HG03469 (cell line): ENCODE measurements around the gene THEMIS.

Experiments used
- ATAC-seq: cut with Tn5 transposase; IDR thresholded peaks from one replicate; pipeline ENCODE4 v1.9.1; 2021; ENCODE audit warnings: mild to moderate bottlenecking, moderate library complexity, moderate number of reproducible peaks; ENCODE audit not compliant: unreplicated experiment

THEMIS gene

DNA sequence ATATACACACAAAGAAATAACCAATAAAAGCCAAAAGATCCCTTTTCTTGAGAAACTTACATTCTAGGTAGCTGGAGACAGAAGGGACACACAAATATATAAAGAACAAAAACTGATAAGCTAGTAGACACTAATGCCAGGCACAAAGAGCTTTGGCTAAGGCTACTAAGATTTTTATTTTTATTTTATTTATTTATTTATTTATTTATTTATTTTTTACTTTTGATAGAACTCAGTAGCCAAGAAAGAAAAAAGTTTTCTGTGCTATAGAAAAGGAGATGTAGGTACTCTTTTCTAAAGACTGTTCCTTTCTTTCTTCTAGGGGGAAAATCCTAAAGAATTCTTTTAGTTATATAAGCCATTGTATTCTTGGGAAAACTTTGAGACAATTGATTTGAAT lies 34.1 kb downstream of the THEMIS start:
- ATAC-seq, result no peak

- no peak for ATAC-seq
Observed at GRCh38 chr6:127865108-127865507, 35.8 kb downstream of the THEMIS start.

DNA sequence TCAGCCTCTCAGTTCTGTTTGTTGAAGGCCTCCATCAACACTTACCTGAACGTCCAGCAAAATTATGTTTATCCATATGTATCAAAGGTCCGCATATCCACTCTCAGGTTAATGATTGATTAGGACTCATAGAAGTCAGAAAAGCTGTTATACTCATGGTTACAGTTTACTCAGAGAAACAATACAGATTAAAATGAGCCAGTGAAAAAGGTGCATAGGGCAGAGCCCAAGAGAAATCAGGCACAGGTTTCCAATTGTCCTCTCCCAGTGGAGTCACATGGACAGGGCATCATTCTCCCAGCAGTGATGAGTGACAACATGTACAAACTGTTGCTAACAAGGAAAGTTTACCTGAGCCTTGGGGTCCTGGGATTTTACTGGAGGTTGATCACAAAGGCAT lies 36.2 kb downstream of the THEMIS start:
- ATAC-seq, result no peak

GRCh38 chr6:127860723-127861122 lies 40.1 kb downstream of the THEMIS start:
- ATAC-seq, result no peak

- ATAC-seq, result no peak
Observed at GRCh38 chr6:127859956-127860355, 40.9 kb downstream of the THEMIS start.

DNA sequence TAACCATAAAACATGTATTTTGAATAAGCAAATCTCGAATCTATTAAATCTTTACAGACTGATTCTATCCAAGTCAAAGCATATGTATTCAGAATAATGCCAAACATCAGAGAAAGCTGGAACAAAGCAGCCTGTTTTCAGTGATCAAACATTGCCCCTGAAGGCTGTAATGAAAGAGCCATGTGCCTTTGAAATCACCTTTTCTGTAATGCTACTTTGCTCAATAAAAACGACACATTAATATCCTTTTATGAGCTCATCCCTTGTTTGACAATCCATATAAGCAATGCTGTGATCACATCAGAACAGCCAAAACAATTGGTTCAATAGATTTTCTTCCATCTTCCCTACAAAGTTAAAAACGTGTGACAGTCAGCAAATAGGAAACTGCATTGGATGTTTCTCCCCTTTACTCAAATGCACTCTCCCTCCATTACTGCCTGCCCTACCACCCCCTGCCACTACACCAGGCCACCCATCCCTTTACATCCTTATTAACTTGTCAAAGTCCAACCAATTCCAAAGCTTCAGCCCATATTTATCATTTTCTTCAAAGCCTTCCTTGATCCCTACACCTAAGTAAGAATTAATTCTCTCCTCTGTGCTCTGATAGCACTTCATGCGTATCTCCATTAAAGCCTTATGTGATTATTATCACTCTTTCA lies 42.0 kb downstream of the THEMIS start:
- ATAC-seq, result no peak

DNA sequence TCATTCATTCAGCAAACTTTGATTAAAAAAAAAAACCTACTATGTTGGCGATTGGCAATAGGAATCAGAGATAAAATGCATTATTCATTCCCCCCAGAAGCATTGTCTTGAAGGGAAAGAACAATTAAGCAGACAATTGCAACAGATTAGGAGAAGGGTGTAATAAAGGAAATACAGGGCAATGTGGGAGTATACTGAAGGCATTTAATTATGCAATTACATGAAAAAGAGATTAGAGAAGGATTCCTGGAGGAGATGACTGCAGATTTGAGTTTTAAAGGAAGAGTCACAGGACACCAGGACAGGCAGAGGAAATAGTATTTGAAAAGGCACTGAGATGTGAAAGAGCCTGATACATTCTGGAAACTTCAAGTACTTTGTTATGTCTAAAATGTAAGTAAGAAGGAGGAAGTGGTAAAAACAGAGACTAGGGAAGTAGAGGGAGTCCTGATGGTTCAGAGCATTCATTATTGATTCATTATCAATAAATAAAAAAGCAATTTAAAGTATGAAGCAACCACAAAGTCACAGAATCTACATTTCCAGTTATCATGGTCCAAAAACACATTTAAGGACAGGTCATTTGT lies 43.7 kb downstream of the THEMIS start:
- ATAC-seq, result no peak

DNA sequence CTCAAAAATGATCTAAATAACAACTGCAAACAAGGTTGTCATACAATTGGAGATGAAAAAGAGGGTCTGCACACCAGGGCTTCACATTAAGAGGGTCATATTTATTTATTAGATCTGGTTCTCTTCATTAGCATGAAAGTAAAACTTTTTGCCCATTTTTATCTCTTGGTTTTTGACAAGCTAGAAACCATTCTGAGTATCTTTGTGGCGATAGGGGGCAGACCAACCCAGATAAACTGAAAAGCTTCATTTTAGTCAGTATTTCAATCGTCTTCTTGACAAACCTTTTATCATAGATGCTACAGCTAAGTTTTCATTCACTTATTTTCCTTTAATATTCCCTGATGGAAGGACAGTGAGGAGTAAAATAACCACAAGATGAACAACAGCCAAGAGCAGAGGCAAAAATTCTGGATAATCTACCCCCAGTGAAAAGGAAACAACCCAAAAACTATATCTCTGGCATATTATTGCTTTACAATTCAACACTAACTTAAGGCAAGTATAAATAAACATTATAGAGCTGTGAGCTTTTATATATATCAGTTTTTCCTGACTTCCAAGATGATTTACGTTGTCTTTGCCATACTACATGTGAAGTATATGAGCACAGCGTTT lies 45.2 kb downstream of the THEMIS start:
- ATAC-seq, result no peak

DNA sequence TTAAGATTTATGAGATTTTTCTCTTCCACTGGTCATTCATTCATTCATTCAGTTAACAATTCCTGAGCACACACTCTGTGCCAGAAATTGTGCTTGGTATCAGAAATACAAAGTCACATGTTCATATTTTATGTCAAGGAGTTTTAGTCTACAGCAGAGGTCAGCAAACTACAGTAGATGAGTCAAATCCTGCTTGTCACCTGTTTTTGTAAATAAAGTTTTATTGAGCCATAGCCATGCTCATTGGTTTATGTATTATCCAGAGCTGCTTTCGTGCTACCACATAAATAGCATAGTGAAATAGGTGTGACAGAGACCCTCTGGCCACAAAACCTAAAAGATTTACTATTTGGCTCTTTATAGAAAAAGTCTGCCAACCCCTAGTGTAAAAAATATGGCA lies 46.8 kb downstream of the THEMIS start:
- ATAC-seq, result no peak

DNA sequence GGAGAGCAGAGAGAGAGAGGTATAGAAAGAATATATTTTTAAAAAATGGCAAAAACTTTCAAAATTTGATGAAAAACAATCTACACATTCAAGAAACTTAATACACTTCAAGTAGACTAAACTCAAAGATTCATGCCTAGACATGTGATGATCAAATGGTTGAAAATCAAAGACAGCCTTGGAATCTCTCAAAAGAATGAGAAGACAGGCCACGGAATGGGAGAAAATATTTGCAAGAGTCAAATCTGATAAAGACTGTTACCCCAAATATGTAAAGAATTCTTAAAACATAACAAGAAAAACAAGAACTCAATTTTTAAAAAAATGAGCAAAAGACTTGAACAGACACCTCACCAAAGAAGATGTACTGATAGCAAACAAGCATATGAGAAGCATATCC lies 49.7 kb downstream of the THEMIS start:
- no peak for ATAC-seq

- ATAC-seq, result no peak
Observed at GRCh38 chr6:127845242-127845641, 55.6 kb downstream of the THEMIS start.

GRCh38 chr6:127844529-127844928 lies 56.3 kb downstream of the THEMIS start:
- ATAC-seq, result no peak

DNA sequence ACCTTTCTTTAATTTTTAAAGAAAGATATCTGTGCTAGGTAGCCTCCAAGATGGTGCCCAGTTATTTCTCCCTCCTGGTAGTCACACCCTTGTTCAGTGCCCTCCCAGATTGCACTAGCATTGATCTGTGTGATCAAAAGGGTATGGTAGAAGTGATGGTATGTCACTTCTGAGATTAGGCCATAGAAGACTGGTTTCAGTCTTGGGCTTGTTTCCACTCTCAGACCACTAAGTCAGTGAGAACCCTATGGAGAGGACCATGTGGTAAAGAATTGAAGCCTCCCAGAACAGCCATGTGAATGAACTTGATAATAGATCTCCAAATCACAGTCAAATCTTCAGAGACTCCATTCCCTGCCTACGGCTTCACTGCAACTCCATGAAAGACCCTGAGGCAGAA lies 57.3 kb downstream of the THEMIS start:
- ATAC-seq, result no peak

- no peak for ATAC-seq
Observed at GRCh38 chr6:127842562-127842961, 58.3 kb downstream of the THEMIS start.

DNA sequence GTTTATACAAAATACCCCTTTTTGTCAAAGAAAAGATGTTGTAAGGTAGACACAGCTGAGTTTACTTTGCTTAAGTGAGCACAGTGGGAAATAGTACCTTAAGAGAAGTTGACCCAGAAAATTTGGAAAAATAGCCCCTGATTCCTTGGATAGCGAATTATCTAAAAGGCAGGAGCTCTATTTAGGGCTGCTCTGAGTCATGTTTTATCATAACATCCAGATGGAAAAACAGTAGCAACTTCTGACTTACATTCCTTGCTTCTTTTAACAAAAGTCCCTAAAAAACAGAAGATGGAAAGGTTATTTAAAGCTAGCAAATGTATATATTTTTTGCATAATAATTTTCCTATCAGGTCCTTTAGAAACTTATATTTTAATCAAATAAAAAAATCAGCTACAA lies 59.0 kb downstream of the THEMIS start:
- no peak for ATAC-seq

DNA sequence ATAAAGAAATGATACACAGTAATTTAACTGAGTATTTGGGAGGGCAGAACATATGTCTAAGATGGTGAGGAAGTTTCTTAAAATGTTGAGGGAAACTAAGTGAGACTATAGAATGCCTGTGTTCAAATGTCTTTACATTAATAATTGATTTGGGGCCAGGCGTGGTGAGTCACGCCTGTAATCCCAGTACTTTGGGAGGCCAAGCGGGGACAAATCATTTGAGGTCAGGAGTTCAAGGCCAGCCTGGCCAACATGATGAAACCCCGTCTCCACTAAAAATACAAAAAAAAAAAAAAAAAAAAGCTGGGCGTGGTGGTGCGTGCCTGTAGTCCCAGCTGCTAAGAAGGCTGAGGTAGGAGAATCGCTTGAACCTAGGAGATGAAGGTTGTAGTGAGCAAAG lies 66.7 kb downstream of the THEMIS start:
- no peak for ATAC-seq

- no peak for ATAC-seq
Observed at GRCh38 chr6:127833336-127833735, 67.5 kb downstream of the THEMIS start.

- no peak for ATAC-seq
Observed at GRCh38 chr6:127832381-127832780, 68.5 kb downstream of the THEMIS start.

GRCh38 chr6:127824061-127824460 lies 76.8 kb downstream of the THEMIS start:
- no peak for ATAC-seq

- ATAC-seq, result no peak
Observed at GRCh38 chr6:127821431-127821830, 79.4 kb downstream of the THEMIS start.

- no peak for ATAC-seq
Observed at GRCh38 chr6:127818149-127818548, 82.7 kb downstream of the THEMIS start.

DNA sequence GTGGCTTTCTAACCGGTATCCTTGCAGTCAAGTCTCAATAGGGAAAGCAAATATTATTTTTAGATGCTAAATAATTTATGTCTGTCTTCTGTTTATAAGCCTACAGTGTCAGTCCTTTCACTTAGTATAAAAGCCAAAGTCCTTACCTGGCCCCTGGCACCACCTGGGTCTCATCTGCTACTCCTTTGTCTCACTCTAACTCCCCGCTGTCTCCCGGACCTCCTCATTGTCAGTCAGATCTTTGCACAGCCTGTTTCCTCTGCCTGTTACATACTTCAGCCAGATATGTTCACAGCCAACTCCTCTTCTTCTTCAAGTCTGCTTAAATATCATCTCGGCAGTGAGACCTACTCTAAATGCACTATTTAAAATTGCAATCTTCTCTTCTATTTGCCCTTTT lies 84.2 kb downstream of the THEMIS start:
- ATAC-seq, result no peak

- ATAC-seq, result no peak
Observed at GRCh38 chr6:127813699-127814027, 87.2 kb downstream of the THEMIS start.
